ENCODE measurements around the gene MYO1G.

DNA sequence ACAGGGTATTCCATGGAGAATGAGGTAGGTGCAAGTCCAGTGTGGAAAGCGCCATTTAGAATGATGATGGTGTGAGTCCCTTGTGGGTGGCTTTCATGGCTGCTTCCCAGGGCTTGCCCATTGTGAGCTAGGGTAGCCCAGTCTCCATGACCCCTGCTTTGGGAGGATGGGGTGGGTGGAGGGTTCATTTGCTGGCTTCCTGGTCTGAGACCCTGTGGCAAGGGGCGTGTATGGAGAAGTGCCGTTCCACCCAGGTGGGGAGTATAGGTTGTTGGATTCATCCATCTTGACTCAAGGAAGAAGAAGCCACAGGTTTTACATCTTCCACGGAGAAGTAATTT lies 48.9 kb upstream of the MYO1G start:
- TF ChIP-seq EZH2phosphoT487 (IDR thresholded peaks at IDR 0.05) = no peak
- TF ChIP-seq, protein P1, sequence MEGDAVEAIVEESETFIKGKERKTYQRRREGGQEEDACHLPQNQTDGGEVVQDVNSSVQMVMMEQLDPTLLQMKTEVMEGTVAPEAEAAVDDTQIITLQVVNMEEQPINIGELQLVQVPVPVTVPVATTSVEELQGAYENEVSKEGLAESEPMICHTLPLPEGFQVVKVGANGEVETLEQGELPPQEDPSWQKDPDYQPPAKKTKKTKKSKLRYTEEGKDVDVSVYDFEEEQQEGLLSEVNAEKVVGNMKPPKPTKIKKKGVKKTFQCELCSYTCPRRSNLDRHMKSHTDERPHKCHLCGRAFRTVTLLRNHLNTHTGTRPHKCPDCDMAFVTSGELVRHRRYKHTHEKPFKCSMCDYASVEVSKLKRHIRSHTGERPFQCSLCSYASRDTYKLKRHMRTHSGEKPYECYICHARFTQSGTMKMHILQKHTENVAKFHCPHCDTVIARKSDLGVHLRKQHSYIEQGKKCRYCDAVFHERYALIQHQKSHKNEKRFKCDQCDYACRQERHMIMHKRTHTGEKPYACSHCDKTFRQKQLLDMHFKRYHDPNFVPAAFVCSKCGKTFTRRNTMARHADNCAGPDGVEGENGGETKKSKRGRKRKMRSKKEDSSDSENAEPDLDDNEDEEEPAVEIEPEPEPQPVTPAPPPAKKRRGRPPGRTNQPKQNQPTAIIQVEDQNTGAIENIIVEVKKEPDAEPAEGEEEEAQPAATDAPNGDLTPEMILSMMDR (IDR thresholded peaks at IDR 0.05) = no peak

All from neural progenitor cell (in vitro differentiated cells).